Measurements from ENCODE around the gene B9D1. TPM values are rescaled to one million over a fixed set of nuclear protein-coding genes. Genes with fewer than 3 reads are reported as not detected.

Gene B9D1
- total RNA-seq, 1 donor = 21.0 TPM

GRCh38 chr17:19347323-19348080, 15.0 kb downstream of the B9D1 start:
- H2AFZ ChIP-seq (ENCODE audit: low read length) = no peak overlapping the region
- H3K9me3 ChIP-seq (ENCODE audit: low read depth, low read length) = no peaks in the 10 kb centered on the region
- peak overlapping the region; percentile 55 for H3K27ac ChIP-seq (ENCODE audit: low read depth, low read length)
- TF ChIP-seq, protein P1, sequence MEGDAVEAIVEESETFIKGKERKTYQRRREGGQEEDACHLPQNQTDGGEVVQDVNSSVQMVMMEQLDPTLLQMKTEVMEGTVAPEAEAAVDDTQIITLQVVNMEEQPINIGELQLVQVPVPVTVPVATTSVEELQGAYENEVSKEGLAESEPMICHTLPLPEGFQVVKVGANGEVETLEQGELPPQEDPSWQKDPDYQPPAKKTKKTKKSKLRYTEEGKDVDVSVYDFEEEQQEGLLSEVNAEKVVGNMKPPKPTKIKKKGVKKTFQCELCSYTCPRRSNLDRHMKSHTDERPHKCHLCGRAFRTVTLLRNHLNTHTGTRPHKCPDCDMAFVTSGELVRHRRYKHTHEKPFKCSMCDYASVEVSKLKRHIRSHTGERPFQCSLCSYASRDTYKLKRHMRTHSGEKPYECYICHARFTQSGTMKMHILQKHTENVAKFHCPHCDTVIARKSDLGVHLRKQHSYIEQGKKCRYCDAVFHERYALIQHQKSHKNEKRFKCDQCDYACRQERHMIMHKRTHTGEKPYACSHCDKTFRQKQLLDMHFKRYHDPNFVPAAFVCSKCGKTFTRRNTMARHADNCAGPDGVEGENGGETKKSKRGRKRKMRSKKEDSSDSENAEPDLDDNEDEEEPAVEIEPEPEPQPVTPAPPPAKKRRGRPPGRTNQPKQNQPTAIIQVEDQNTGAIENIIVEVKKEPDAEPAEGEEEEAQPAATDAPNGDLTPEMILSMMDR (IDR thresholded peaks at IDR 0.05; ENCODE audit: extremely low read depth, low read depth, low read length) = no peak
- H4K20me1 ChIP-seq (ENCODE audit: insufficient read depth, low read length) = no peaks in the 10 kb centered on the region
- peaks cover 23% of the 10 kb centered on the region for H3K4me1 ChIP-seq (ENCODE audit: insufficient read depth, low read length)
- H3K4me3 ChIP-seq (ENCODE audit: insufficient read depth, low read length) = no peak overlapping the region
- H3K27me3 ChIP-seq (ENCODE audit: insufficient read depth, low read length) = no peaks in the 10 kb centered on the region
- no peaks in the 10 kb centered on the region for H3K79me2 ChIP-seq (ENCODE audit: insufficient read depth, low read length)
- peak overlapping the region; percentile 17 for H3K4me2 ChIP-seq (ENCODE audit: insufficient read depth, low read length)
- peak; percentile 79 for DNase-seq (ENCODE audit: insufficient read length, low spot score, missing footprints)
- H3K36me3 ChIP-seq (ENCODE audit: insufficient read depth, low read length) = no peaks in the 10 kb centered on the region

- TF ChIP-seq, protein P1 (IDR thresholded peaks at IDR 0.05; ENCODE audit: extremely low read depth, low read depth, low read length) = no peak
- H3K27me3 ChIP-seq (ENCODE audit: insufficient read depth, low read length) = no peaks in the 10 kb centered on the region
- no peaks in the 10 kb centered on the region for H3K9me3 ChIP-seq (ENCODE audit: low read depth, low read length)
- no peaks in the 10 kb centered on the region for H3K79me2 ChIP-seq (ENCODE audit: insufficient read depth, low read length)
- H3K4me2 ChIP-seq (ENCODE audit: insufficient read depth, low read length) = peak overlapping the region; percentile 17
- H4K20me1 ChIP-seq (ENCODE audit: insufficient read depth, low read length) = no peaks in the 10 kb centered on the region
- DNase-seq (ENCODE audit: insufficient read length, low spot score, missing footprints) = peak; percentile 98
- no peak overlapping the region for H3K4me3 ChIP-seq (ENCODE audit: insufficient read depth, low read length)
- no peaks in the 10 kb centered on the region for H3K36me3 ChIP-seq (ENCODE audit: insufficient read depth, low read length)
- peaks cover 32% of the 10 kb centered on the region for H3K4me1 ChIP-seq (ENCODE audit: insufficient read depth, low read length)
- H2AFZ ChIP-seq (ENCODE audit: low read length) = no peak overlapping the region
- peak overlapping the region; percentile 55 for H3K27ac ChIP-seq (ENCODE audit: low read depth, low read length)
Observed at GRCh38 chr17:19346351-19347255, 15.9 kb downstream of the B9D1 start.

- no peaks in the 10 kb centered on the region for H3K36me3 ChIP-seq (ENCODE audit: insufficient read depth, low read length)
- TF ChIP-seq, protein P1 (IDR thresholded peaks at IDR 0.05; ENCODE audit: extremely low read depth, low read depth, low read length) = no peak
- DNase-seq (ENCODE audit: insufficient read length, low spot score, missing footprints) = peak; percentile 55
- no peaks in the 10 kb centered on the region for H4K20me1 ChIP-seq (ENCODE audit: insufficient read depth, low read length)
- H3K27ac ChIP-seq (ENCODE audit: low read depth, low read length) = peak overlapping the region; percentile 55
- H3K27me3 ChIP-seq (ENCODE audit: insufficient read depth, low read length) = no peaks in the 10 kb centered on the region
- H3K79me2 ChIP-seq (ENCODE audit: insufficient read depth, low read length) = no peaks in the 10 kb centered on the region
- H3K4me1 ChIP-seq (ENCODE audit: insufficient read depth, low read length) = peaks cover 34% of the 10 kb centered on the region
- H3K4me2 ChIP-seq (ENCODE audit: insufficient read depth, low read length) = no peak overlapping the region
- no peak overlapping the region for H3K4me3 ChIP-seq (ENCODE audit: insufficient read depth, low read length)
- H2AFZ ChIP-seq (ENCODE audit: low read length) = no peak overlapping the region
- no peaks in the 10 kb centered on the region for H3K9me3 ChIP-seq (ENCODE audit: low read depth, low read length)
Observed at GRCh38 chr17:19345486-19346350, 16.8 kb downstream of the B9D1 start.
